Measurements from ENCODE around the gene TMEM263. TPM values are rescaled to one million over a fixed set of nuclear protein-coding genes. Genes with fewer than 3 reads are reported as not detected.

TMEM263 gene
- total RNA-seq, 1 experiment from 2014 or later, result 31.3 TPM

DNA sequence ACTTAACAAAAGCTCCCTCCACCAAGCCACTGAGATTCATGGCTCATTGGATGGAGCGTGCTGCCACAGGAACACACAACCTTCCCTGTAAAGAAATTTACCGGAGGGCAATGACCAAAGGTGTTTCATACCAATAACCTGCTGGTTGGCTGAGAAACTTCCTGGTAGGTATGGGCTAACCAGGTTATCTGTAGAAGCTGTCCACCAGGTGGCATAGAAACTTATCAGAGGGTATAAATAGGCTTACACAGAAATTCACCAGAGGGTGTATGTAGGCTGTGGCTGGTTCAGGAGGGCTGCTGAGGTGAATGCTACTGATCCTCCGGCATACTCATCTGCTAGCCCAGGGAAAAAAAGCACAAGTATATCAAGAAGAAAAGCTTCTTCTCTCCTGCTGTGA, 58.3 kb downstream of the TMEM263 start:
- Histone ChIP-seq H3K4me2 (ENCODE audit: low read length) (no peak overlapping the region), H3K27ac (ENCODE audit: low read depth, low read length) (no peak overlapping the region), H2AFZ (ENCODE audit: low read depth, low read length, poor library complexity, severe bottlenecking) (no peak overlapping the region), H3K27me3 (ENCODE audit: insufficient read depth, low read length) (no peaks in the 10 kb centered on the region), H3K9me3 (ENCODE audit: control insufficient read depth in 1 of 2, insufficient read depth in 1 of 2, low read depth in 1 of 2, low read length in 2 of 2) (no peaks in the 10 kb centered on the region), H3K79me2 (ENCODE audit: insufficient read depth, low read length) (no peaks in the 10 kb centered on the region), H3K4me1 (ENCODE audit: control insufficient read depth in 1 of 2, insufficient read depth in 2 of 2, low read length in 2 of 2) (peaks cover 0 to 5% of the 10 kb centered on the region in 2 experiments; a peak in 2 of 4 replicates), H4K20me1 (ENCODE audit: insufficient read depth) (no peaks in the 10 kb centered on the region), H3K9ac (ENCODE audit: low read length) (no peak overlapping the region), H3K4me3 (replicated peaks in 1 of 2; ENCODE audit: low read depth in 1 of 2, low read length in 2 of 2) (no peak overlapping the region), H3K9me2 (ENCODE audit: insufficient read depth) (no peaks in the 10 kb centered on the region), H3K36me3 (ENCODE audit: control insufficient read depth in 1 of 2, insufficient read depth in 2 of 2, low read length in 2 of 2) (no peaks in the 10 kb centered on the region)
- TF ChIP-seq SRF (IDR thresholded peaks at IDR 0.05; ENCODE audit: low read depth) (no peak), CBX3 (IDR thresholded peaks at IDR 0.05; ENCODE audit: low read depth) (no peak), ZBTB33 (IDR thresholded peaks at IDR 0.05; ENCODE audit: extremely low read depth, insufficient replicate concordance, low read length) (no peak), MAX (IDR thresholded peaks at IDR 0.05) (no peak), YY1 (IDR thresholded peaks at IDR 0.05; ENCODE audit: extremely low read depth, insufficient replicate concordance, low read depth, low read length) (no peak), CTCF (IDR thresholded peaks at IDR 0.05 in 2 of 3, conservative IDR thresholded peaks at IDR 0.05 in 1 of 3; ENCODE audit: borderline replicate concordance in 1 of 3, insufficient read depth in 1 of 3, low read depth in 2 of 3, low read length in 2 of 3) (peak; percentile 53 to 61 (median 57); a peak in 5 of 6 replicates), RAD21 (IDR thresholded peaks at IDR 0.05; ENCODE audit: low read depth) (peak; percentile 58)
- RAD21 ChIA-PET (ENCODE audit: low non-redundant PET in 1 of 2, low total read pairs in 2 of 2, uncharacterized antibody in 2 of 2, unreplicated experiment in 2 of 2), result no interaction called here
- DNase-seq (ENCODE audit: low read depth, low spot score) (peak; percentile 56), ATAC-seq (peak; percentile 100)
- POLR2A ChIA-PET, result no interaction called here
- BruUV-seq (replicated peaks), result no TSS peak
- CTCF ChIA-PET, result interaction anchor here (1.2 to 1.5 kb wide), 3 partner anchors 18 to 91 kb away, joined by 3 to 5 read pairs (median 3); no protein-coding TSS in a partner anchor
- intact Hi-C loops (cut with micrococcal nuclease), result no loop called here
